GM12878 (cell line): ENCODE measurements around the gene AOAH. TPM values are rescaled to one million over a fixed set of nuclear protein-coding genes. Genes with fewer than 3 reads are reported as not detected.

ENCODE experiments used
- BCL11A ChIP-seq: IDR thresholded peaks from 2 replicates; pipeline ENCODE4 v1.6.1; 2011; ENCODE audit warnings: low read depth, low read length
- CHD4 ChIP-seq: fragments of 200-600 bp; sonication (generic); IDR thresholded peaks from 2 replicates; pipeline ENCODE4 v1.6.1; 2016; ENCODE audit warnings: mild to moderate bottlenecking
- IRF4 ChIP-seq: IDR thresholded peaks from 2 replicates; pipeline ENCODE4 v1.6.1; 2011; ENCODE audit warnings: low read depth, low read length
- RAD21 ChIP-seq: IDR thresholded peaks from 2 replicates; pipeline ENCODE4 v1.6.1; 2011; ENCODE audit warnings: mild to moderate bottlenecking, low read depth, low read length, moderate library complexity; ENCODE audit not compliant: insufficient read depth
- REST ChIP-seq: IDR thresholded peaks from 2 replicates; pipeline ENCODE4 v1.6.1; 2012; ENCODE audit warnings: mild to moderate bottlenecking, low read depth, low read length
- ZNF384 ChIP-seq: IDR thresholded peaks from 2 replicates; pipeline ENCODE4 v1.6.1; 2012; ENCODE audit warnings: low read depth, mild to moderate bottlenecking, low read length, improper control_type of control experiment, borderline replicate concordance
- polyA plus RNA-seq, 11 experiments: library from polyadenylated mRNA; depleted of rRNA in 4 of 11; unstranded in 6 of 11; stranded (reverse) in 5 of 11; fragments of >200 nt; fragmentation: Nextera tagmentation in 4 of 11; fragmentation: Illumina TruSeq in 1 of 11; extraction: Ambion mirVana in 4 of 11; extraction: Trizol in 1 of 11; gene quantifications; 1 replicate in 1 of 11; 2 replicates in 10 of 11; pipeline versions ENCODE4 v1.2.1 to v1.2.3, GENCODE V29; 2011 to 2016; ENCODE audit warnings: inconsistent platforms in 2 of 11, missing spikeins in 2 of 11, low read depth in 1 of 11
- total RNA-seq, 4 experiments: library from RNA; depleted of rRNA in 3 of 4; stranded (reverse); fragments of >200 nt in 3 of 4; fragmentation: Illumina TruSeq in 1 of 4; extraction: Trizol in 1 of 4; gene quantifications; 2 replicates each; pipeline versions ENCODE4 v1.2.1 to v1.2.3, GENCODE V29; 2013 to 2021
- TF ChIP-seq, protein P1 (sequence below): IDR thresholded peaks from 2 replicates; pipeline ENCODE4 v1.6.1; 2012; ENCODE audit warnings: improper control_type of control experiment, low read depth, low read length; ENCODE audit not compliant: insufficient replicate concordance

The AOAH gene
- total and polyA plus RNA-seq, 10 of the 15 experiments (the other 5 are each of a cell fraction or from before 2014, with no cell fraction given) = 0.32 to 2.8 (median 1.4) TPM

GRCh38 chr7:36657036-36657660 lies 67.1 kb downstream of the AOAH start (continued):
- TF ChIP-seq, protein P1, sequence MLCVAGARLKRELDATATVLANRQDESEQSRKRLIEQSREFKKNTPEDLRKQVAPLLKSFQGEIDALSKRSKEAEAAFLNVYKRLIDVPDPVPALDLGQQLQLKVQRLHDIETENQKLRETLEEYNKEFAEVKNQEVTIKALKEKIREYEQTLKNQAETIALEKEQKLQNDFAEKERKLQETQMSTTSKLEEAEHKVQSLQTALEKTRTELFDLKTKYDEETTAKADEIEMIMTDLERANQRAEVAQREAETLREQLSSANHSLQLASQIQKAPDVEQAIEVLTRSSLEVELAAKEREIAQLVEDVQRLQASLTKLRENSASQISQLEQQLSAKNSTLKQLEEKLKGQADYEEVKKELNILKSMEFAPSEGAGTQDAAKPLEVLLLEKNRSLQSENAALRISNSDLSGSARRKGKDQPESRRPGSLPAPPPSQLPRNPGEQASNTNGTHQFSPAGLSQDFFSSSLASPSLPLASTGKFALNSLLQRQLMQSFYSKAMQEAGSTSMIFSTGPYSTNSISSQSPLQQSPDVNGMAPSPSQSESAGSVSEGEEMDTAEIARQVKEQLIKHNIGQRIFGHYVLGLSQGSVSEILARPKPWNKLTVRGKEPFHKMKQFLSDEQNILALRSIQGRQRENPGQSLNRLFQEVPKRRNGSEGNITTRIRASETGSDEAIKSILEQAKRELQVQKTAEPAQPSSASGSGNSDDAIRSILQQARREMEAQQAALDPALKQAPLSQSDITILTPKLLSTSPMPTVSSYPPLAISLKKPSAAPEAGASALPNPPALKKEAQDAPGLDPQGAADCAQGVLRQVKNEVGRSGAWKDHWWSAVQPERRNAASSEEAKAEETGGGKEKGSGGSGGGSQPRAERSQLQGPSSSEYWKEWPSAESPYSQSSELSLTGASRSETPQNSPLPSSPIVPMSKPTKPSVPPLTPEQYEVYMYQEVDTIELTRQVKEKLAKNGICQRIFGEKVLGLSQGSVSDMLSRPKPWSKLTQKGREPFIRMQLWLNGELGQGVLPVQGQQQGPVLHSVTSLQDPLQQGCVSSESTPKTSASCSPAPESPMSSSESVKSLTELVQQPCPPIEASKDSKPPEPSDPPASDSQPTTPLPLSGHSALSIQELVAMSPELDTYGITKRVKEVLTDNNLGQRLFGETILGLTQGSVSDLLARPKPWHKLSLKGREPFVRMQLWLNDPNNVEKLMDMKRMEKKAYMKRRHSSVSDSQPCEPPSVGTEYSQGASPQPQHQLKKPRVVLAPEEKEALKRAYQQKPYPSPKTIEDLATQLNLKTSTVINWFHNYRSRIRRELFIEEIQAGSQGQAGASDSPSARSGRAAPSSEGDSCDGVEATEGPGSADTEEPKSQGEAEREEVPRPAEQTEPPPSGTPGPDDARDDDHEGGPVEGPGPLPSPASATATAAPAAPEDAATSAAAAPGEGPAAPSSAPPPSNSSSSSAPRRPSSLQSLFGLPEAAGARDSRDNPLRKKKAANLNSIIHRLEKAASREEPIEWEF = no peak
- no peak for TF ChIP-seq REST
- TF ChIP-seq BCL11A = no peak
- TF ChIP-seq ZNF384 = no peak
- TF ChIP-seq IRF4 = no peak
- no peak for TF ChIP-seq CHD4
- no peak for TF ChIP-seq RAD21
